GM23248 (cell line): ENCODE data around the gene TSPYL4.

Experiments
- EZH2 ChIP-seq: fragments of 200-600 bp; sonication (generic); IDR thresholded peaks from 2 replicates; pipeline ENCODE4 v1.6.1; 2018; ENCODE audit warnings: antibody characterized with exemption, mild to moderate bottlenecking; ENCODE audit not compliant: insufficient read depth, poor library complexity, severe bottlenecking
- EZH2phosphoT487 ChIP-seq: fragments of 200-600 bp; sonication (generic); IDR thresholded peaks from 2 replicates; pipeline ENCODE4 v1.6.1; 2018; ENCODE audit warnings: antibody characterized with exemption, moderate library complexity, mild to moderate bottlenecking, low read depth; ENCODE audit not compliant: insufficient read depth

DNA sequence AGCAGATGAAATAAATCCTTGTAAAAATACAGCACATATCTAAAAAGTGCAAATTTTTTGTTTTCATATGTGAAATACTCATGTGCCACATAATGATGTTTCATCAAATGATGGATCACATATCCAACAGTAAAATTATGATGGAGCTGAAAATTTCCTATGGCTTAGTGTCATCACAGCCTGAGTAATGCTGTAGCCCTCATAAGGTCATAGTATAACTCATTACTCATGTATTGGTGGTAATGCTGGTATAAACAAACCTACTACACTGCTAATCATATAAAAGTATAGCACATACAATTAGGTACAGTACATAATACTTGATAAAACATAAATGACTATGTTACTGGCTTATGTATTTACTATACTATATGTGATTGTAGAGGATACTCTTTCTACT lies 12.9 kb upstream of the TSPYL4 start:
- no peak for TF ChIP-seq EZH2
- no peak for TF ChIP-seq EZH2phosphoT487
